GF-D8 (cell line): ENCODE results near the gene FER.
"Not testable (repeated sequence)": the region's sequence is repeated elsewhere in the genome, so short reads cannot be mapped to it uniquely, and the experiment has no call there.

ENCODE experiments used
- DNase-seq: peaks from one replicate; lab custom pipeline; 2025; lab: John Stamatoyannopoulos, UW

Gene FER

GRCh38 chr5:109038209-109038840 lies 290.6 kb downstream of the FER start:
- no peak for DNase-seq

GRCh38 chr5:109041317-109041716 lies 293.6 kb downstream of the FER start:
- no peak for DNase-seq

GRCh38 chr5:109045710-109046109 lies 298.0 kb downstream of the FER start:
- DNase-seq, result no peak

- no peak for DNase-seq
Measured at GRCh38 chr5:109049565-109049964, 301.9 kb downstream of the FER start.

- DNase-seq, result not testable (repeated sequence)
Measured at GRCh38 chr5:109050321-109050720, 302.6 kb downstream of the FER start.

GRCh38 chr5:109052216-109052615 lies 304.5 kb downstream of the FER start:
- not testable (repeated sequence) for DNase-seq

GRCh38 chr5:109053995-109054417 lies 306.3 kb downstream of the FER start:
- DNase-seq, result no peak

- DNase-seq, result no peak
Measured at GRCh38 chr5:109060378-109061025, 312.8 kb downstream of the FER start.

GRCh38 chr5:109062664-109063063 lies 315.0 kb downstream of the FER start:
- no peak for DNase-seq

- DNase-seq, result no peak
Measured at GRCh38 chr5:109063223-109063622, 315.5 kb downstream of the FER start.

- no peak for DNase-seq
Measured at GRCh38 chr5:109076741-109077140, 329.0 kb downstream of the FER start.

GRCh38 chr5:109078448-109078847 lies 330.8 kb downstream of the FER start:
- no peak for DNase-seq

- DNase-seq, result no peak
Measured at GRCh38 chr5:109080481-109080880, 332.8 kb downstream of the FER start.

GRCh38 chr5:109080896-109081295 lies 333.2 kb downstream of the FER start:
- no peak for DNase-seq

- DNase-seq, result no peak
Measured at GRCh38 chr5:109083937-109084336, 336.2 kb downstream of the FER start.

- DNase-seq, result no peak
Measured at GRCh38 chr5:109089191-109089590, 341.5 kb downstream of the FER start.

- no peak for DNase-seq
Measured at GRCh38 chr5:109099081-109099480, 351.4 kb downstream of the FER start.

- no peak for DNase-seq
Measured at GRCh38 chr5:109100971-109101370, 353.3 kb downstream of the FER start.

- DNase-seq, result no peak
Measured at GRCh38 chr5:109102096-109102690, 354.5 kb downstream of the FER start.

GRCh38 chr5:109105631-109106267 lies 358.1 kb downstream of the FER start:
- no peak for DNase-seq

- DNase-seq, result no peak
Measured at GRCh38 chr5:109111680-109112079, 364.0 kb downstream of the FER start.

- DNase-seq, result no peak
Measured at GRCh38 chr5:109113608-109114007, 365.9 kb downstream of the FER start.

GRCh38 chr5:109121225-109121624 lies 373.5 kb downstream of the FER start:
- no peak for DNase-seq
